GM23248 (cell line): ENCODE measurements around the gene MAML2.

Experiments
- EZH2 ChIP-seq: fragments of 200-600 bp; sonication (generic); IDR thresholded peaks from 2 replicates; pipeline ENCODE4 v1.6.1; 2018; ENCODE audit warnings: antibody characterized with exemption, mild to moderate bottlenecking; ENCODE audit not compliant: insufficient read depth, poor library complexity, severe bottlenecking
- EZH2phosphoT487 ChIP-seq: fragments of 200-600 bp; sonication (generic); IDR thresholded peaks from 2 replicates; pipeline ENCODE4 v1.6.1; 2018; ENCODE audit warnings: antibody characterized with exemption, moderate library complexity, mild to moderate bottlenecking, low read depth; ENCODE audit not compliant: insufficient read depth

GRCh38 chr11:96035740-96036078 is 307.3 kb downstream of the MAML2 start:
- TF ChIP-seq EZH2phosphoT487 (no peak), EZH2 (no peak)
